ENCODE measurements around the gene GMCL1. TPM values are rescaled to one million over a fixed set of nuclear protein-coding genes. Genes with fewer than 3 reads are reported as not detected.

Gene GMCL1
- total and polyA plus RNA-seq, 8 donors = 15.3 to 27.0 (median 25.1) TPM

DNA sequence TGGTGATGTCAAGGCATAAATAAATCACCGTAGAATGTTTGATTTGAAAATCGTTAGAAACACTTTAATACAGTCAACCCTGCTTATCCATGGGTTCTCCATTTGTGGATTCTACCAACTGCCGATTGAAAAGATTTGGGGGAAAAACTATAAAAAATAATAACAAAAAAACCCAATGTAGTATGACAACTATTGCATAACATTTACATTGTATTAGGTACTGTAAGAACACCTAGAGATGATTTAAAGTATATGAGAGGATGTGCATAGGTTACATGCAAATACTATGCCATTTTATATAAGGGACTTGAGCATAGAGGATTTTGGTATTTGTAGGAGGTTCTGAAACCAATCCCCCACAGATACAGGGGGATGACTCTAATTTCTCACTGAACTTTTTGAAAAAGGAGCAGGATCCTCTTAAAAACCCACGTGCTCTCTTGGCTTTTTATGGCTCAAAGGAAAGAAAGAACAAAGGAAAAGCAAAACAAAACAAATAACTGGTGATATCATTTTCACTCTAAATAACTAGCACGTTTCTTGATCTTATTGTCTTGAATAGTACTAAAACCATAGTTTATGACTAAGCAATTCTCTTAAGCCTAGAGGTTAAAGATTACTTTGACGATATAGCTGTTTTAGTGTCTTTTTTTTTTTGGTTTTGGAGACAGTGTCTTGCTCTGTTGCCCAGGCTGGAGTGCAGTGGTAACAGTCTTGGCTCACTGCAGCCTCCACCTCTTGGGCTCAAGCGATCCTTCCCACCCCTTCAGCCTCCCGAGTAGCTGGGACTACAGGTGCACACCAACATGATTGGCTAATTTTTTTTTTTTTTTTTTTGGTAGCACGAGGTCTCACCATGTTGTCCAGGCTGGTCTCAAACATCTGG, 17.0 kb downstream of the GMCL1 start:
- no peaks in the 10 kb centered on the region for H3K9me3 ChIP-seq
- H3K36me3 ChIP-seq = peaks cover 0 to 65% of the 10 kb centered on the region in 2 donors
- no peaks in the 10 kb centered on the region for H3K4me1 ChIP-seq
- TF ChIP-seq, protein P1, sequence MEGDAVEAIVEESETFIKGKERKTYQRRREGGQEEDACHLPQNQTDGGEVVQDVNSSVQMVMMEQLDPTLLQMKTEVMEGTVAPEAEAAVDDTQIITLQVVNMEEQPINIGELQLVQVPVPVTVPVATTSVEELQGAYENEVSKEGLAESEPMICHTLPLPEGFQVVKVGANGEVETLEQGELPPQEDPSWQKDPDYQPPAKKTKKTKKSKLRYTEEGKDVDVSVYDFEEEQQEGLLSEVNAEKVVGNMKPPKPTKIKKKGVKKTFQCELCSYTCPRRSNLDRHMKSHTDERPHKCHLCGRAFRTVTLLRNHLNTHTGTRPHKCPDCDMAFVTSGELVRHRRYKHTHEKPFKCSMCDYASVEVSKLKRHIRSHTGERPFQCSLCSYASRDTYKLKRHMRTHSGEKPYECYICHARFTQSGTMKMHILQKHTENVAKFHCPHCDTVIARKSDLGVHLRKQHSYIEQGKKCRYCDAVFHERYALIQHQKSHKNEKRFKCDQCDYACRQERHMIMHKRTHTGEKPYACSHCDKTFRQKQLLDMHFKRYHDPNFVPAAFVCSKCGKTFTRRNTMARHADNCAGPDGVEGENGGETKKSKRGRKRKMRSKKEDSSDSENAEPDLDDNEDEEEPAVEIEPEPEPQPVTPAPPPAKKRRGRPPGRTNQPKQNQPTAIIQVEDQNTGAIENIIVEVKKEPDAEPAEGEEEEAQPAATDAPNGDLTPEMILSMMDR (IDR thresholded peaks at IDR 0.05) = no peak
- no peak overlapping the region for H3K27ac ChIP-seq
- ATAC-seq = no peak
- DNase-seq = no peak
- intact Hi-C loops (cut with DNase I) = no loop called here
- no peaks in the 10 kb centered on the region for H3K27me3 ChIP-seq
- no peak overlapping the region for H3K4me3 ChIP-seq

DNA sequence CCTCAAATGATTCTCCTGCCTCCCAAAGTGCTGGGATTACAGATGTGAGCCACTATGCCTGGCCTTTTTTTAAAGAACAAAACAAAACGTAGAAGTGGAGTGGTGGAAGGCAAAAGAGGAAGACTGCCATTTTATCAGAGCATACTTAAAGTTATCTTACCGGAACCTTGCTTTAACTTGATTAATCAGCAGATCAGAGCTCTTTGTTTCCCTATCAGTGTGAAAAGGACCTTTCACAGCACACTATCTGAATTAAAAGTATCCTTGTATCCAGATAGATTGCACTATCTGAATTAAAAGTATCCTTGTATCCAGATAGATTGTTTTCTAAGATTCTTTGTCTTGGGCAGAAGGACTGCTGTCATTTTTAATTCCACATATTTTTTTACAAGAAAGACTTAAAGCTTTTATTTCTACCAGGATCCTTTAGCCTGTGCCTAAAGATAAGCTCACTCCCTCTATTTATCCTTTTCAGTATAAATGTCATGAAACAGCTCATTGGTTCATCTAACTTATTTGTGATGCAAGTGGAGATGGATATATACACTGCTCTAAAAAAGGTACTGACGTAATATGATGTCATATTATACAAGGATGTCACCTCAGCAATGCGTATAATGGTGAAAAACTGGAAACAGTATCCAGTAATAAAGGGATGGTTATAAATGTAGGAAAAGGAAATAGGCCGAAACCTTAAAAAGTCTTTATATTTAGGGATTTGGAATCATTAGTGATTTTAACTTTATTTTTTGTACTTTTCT, 17.8 kb downstream of the GMCL1 start:
- TF ChIP-seq, protein P1 (IDR thresholded peaks at IDR 0.05) = no peak
- intact Hi-C loops (cut with DNase I) = no loop called here

DNA sequence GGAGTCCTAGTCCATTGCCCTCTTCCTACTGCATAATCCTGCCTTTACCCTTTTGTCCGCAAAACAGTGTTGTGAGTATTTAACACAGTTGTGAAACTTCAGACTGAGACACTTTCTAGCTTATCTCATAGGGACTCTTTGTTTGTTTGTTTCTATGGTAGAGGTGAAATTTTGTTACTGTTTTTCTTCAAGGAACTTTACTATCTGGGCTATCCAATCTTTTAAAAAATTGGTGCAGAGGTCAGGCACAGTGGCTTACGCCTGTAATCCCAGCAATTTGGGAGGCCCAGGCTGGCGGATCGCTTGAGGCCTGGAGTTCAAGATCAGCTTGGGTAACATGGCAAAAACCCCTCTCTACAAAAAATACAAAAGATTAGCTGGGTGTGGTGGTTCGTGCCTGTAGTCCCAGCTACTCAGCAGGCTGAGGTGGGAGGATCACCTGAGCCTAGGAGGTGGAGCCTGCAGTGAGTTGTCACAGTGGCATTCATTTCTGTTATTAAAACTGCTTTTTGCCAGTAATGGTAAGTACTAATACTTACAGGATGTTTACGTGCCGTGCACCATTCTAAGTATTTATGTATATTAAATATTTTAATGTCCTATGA, 18.8 kb downstream of the GMCL1 start:
- Histone ChIP-seq H3K9me3 (no peaks in the 10 kb centered on the region), H3K27me3 (no peaks in the 10 kb centered on the region), H3K27ac (no peak overlapping the region), H3K36me3 (peaks cover 0 to 70% of the 10 kb centered on the region in 2 donors), H3K4me3 (no peak overlapping the region), H3K4me1 (no peaks in the 10 kb centered on the region)
- DNase-seq (no peak), ATAC-seq (no peak)
- TF ChIP-seq, protein P1 (IDR thresholded peaks at IDR 0.05) = no peak
- intact Hi-C loops (cut with DNase I) = no loop called here

More for the DNA sequence above, 17.8 kb downstream of the GMCL1 start:
- no peak for DNase-seq
- Histone ChIP-seq H3K36me3 (peaks cover 0 to 66% of the 10 kb centered on the region in 2 donors), H3K4me1 (no peaks in the 10 kb centered on the region), H3K4me3 (no peak overlapping the region), H3K27ac (no peak overlapping the region), H3K9me3 (no peaks in the 10 kb centered on the region), H3K27me3 (no peaks in the 10 kb centered on the region)
- no peak for ATAC-seq

DNA sequence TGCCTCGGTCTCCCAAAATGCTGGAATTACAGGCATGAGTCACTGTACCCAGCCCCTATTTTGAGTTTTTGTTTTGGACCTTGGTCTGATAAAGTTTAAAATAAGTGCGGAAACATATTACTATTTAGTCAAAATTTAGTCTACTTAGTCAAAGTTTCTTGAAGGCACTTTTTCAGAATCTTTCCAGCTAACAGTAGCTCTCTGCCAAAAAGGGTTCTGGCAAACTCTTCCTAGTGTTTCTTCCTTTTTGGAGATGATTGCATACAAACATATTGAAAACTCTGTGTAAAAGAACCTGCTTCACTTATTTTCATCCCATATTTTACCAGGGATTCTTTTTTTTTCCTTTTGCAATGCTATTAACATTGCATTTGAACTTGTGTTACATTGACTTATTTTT, 28.8 kb downstream of the GMCL1 start:
- no peaks in the 10 kb centered on the region for H3K27me3 ChIP-seq
- intact Hi-C loops (cut with DNase I) = no loop called here
- DNase-seq = no peak
- H3K9me3 ChIP-seq = no peaks in the 10 kb centered on the region
- TF ChIP-seq, protein P1 (IDR thresholded peaks at IDR 0.05) = no peak
- ATAC-seq = no peak
- no peak overlapping the region for H3K27ac ChIP-seq
- H3K4me1 ChIP-seq = no peaks in the 10 kb centered on the region
- H3K4me3 ChIP-seq = no peak overlapping the region
- H3K36me3 ChIP-seq = peaks cover 0 to 17% of the 10 kb centered on the region in 2 donors

DNA sequence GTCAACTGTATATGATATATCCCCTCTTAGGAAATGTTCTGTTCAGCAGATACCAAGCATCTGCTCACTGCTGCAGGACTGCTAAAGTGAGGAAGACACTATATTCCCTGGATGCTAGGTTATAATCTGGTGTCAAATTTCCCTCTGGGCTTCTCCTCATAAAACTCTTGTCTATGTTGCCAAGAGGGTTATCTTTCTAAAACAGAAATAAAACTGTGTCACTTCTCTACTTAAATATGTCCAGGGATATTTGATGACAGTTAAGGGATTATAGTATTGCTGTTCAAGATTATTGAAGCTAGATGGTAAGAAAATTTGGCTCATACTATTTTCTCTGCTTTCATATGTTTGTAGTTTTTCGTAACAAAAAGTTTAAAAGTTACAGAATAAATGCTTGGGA, 33.8 kb downstream of the GMCL1 start:
- intact Hi-C loops (cut with DNase I) = no loop called here
- no peaks in the 10 kb centered on the region for H3K27me3 ChIP-seq
- TF ChIP-seq, protein P1 (IDR thresholded peaks at IDR 0.05) = no peak
- no peaks in the 10 kb centered on the region for H3K4me1 ChIP-seq
- DNase-seq (no peak), ATAC-seq (no peak)
- no peaks in the 10 kb centered on the region for H3K9me3 ChIP-seq
- no peak overlapping the region for H3K4me3 ChIP-seq
- peaks cover 0 to 53% of the 10 kb centered on the region in 2 donors for H3K36me3 ChIP-seq
- H3K27ac ChIP-seq = no peak overlapping the region

Data from left lung (tissue), 10 donors.